GM21381 (cell line): ENCODE measurements around the gene ZNF471.
A peak's percentile ranks its signal among the peaks of the same experiment; 100 is the strongest.

ENCODE experiments used
- ATAC-seq: cut with Tn5 transposase; IDR thresholded peaks from one replicate; pipeline ENCODE4 v1.9.1; 2021; ENCODE audit warnings: mild to moderate bottlenecking, moderate library complexity; ENCODE audit not compliant: unreplicated experiment

The ZNF471 gene

GRCh38 chr19:56507446-56508289 lies at the start of gene ZNF471:
Gene ZNF471 (plus strand): TSS chr19:56507855. CDS start chr19:56511572, 3,717 bp downstream.
- ATAC-seq, result no peak

- no peak for ATAC-seq
These were observed 33.3 kb upstream of the ZNF471 start for GRCh38 chr19:56474308-56474707.

- no peak for ATAC-seq
These were observed 31.6 kb upstream of the ZNF471 start for GRCh38 chr19:56476093-56476492.

- ATAC-seq, result no peak
These were observed 30.8 kb upstream of the ZNF471 start, which contains the start of gene ZNF667 for GRCh38 chr19:56476651-56477428. Gene ZNF667 (minus strand): TSS chr19:56477345. CDS start chr19:56462370, 14,975 bp downstream.

GRCh38 chr19:56477429-56478338 lies 30.0 kb upstream of the ZNF471 start:
- no peak for ATAC-seq

GRCh38 chr19:56491399-56491798 lies 16.3 kb upstream of the ZNF471 start:
- ATAC-seq, result no peak

- ATAC-seq, result no peak
These were observed 3.1 kb upstream of the ZNF471 start for GRCh38 chr19:56504581-56504980.

- ATAC-seq, result no peak
These were observed 679 bp downstream of the ZNF471 start for GRCh38 chr19:56508290-56508778.

GRCh38 chr19:56525214-56525860 lies 17.7 kb downstream of the ZNF471 start:
- ATAC-seq, result no peak

- ATAC-seq, result no peak
These were observed 29.8 kb downstream of the ZNF471 start for GRCh38 chr19:56537442-56537841.

- peak; percentile 78 for ATAC-seq
These were observed 30.7 kb downstream of the ZNF471 start for GRCh38 chr19:56538254-56538760.

- peak; percentile 46 for ATAC-seq
These were observed 31.2 kb downstream of the ZNF471 start, which contains the start of gene ZFP28 for GRCh38 chr19:56538761-56539263. Gene ZFP28 (plus strand): TSS chr19:56538948. CDS start chr19:56539019, 71 bp downstream.

- ATAC-seq, result no peak
These were observed 36.1 kb downstream of the ZNF471 start for GRCh38 chr19:56543776-56544175.

GRCh38 chr19:56547535-56547934 lies 39.9 kb downstream of the ZNF471 start:
- no peak for ATAC-seq

- ATAC-seq, result no peak
These were observed 46.7 kb downstream of the ZNF471 start for GRCh38 chr19:56554272-56554869.

GRCh38 chr19:56562766-56563165 lies 55.1 kb downstream of the ZNF471 start:
- ATAC-seq, result no peak

GRCh38 chr19:56566904-56567273 lies 59.2 kb downstream of the ZNF471 start:
- peak; percentile 27 for ATAC-seq

- peak; percentile 96 for ATAC-seq
These were observed 59.8 kb downstream of the ZNF471 start, which contains the start of gene ZNF470 for GRCh38 chr19:56567274-56568120. Gene ZNF470 (plus strand): TSS chr19:56567468. CDS start chr19:56570312, 2,844 bp downstream.
